Raji (cell line): Measurements from ENCODE around the gene KATNBL1.

ENCODE experiments used
- POLR2A ChIP-seq: IDR thresholded peaks from 2 replicates; pipeline ENCODE4 v1.6.1; 2011; ENCODE audit warnings: low read depth, low read length, control low read depth; ENCODE audit not compliant: insufficient read depth

KATNBL1 gene, protein sequence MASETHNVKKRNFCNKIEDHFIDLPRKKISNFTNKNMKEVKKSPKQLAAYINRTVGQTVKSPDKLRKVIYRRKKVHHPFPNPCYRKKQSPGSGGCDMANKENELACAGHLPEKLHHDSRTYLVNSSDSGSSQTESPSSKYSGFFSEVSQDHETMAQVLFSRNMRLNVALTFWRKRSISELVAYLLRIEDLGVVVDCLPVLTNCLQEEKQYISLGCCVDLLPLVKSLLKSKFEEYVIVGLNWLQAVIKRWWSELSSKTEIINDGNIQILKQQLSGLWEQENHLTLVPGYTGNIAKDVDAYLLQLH

DNA sequence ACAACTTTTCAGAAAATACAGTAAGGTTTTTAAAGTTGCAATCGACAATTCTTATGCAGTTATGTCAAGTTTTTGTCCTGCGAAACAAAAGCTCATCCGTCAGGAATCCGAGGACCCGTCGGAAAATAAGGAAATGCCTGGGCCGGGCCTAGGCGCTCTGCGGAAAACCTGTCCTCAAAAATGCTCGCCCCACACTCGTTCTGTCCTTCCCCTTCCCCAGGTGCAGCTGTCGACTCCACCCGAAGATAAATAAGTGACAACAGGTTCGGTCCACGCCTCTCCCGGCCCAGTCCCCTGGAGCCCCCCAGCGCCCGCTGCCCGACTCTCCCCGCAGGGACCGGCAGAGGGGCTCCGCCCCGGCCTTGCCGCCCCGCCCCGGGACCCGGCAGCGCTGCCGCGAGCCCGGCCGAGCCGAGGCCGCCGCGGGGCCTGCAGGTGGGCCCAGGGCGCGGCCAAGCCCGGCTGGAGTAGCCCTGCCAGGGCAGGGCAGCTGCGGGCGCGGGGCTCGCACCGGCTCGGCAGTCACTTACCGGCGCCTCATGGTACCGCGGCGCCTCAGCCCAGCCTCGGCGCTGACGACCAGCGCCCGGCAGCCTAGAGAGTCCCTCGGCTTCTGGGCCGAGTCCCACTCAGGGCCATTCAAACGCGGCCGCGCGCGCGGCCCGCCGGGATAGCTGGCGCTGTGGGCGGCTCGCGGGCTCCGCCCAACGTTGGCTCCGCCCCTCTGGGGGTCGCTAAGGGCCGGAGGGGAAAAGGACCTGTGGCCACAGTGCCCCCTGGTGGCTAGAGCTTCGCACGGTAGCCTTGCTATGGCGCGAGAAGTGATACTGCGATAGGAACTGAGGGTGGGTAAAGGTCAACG is at the start of gene KATNBL1:
Gene KATNBL1 (minus strand): TSS at position 676 of the 862 bp plus-strand sequence. CDS start 46,420 bp downstream, outside the sequence.
- TF ChIP-seq POLR2A: peak; percentile 88

DNA sequence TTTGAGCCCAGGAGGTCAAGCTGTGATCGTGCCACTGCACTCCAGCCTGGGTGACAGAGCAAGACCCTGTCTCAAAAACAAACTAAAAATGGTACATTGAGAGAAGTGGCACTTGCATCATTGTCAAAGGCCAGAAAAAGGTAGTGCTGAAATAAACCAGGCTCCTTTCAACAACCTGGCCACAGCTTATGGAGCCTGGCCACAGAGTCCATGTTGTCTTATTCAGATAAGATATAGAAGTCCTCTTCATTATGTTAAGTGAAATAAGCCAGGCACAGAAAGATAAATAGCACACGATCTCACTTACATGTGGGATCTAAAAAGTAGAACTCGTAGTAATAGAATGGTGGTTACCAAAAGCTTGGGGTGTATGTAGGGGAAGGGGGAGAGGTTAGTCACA is 49.7 kb upstream of the KATNBL1 start:
- TF ChIP-seq POLR2A: no peak

DNA sequence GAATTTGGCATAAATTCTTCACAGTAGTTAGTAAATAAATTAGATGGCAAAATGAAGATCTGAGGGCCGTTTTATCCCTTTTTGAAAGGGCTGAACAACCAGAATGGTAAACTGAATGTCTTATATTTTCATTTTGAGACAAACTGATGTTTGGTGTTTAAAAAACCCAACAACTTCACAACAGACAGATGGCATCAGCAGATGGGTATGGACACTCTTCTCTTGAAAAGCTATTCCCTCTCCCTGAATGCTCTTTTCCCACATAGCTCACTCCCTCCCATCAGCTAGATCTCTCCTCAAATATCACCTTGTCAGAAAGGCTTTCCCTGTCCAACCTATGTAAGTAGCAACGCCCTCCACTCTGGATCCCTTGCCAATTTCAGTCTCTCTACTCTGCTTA is 48.3 kb upstream of the KATNBL1 start:
- TF ChIP-seq POLR2A: no peak

DNA sequence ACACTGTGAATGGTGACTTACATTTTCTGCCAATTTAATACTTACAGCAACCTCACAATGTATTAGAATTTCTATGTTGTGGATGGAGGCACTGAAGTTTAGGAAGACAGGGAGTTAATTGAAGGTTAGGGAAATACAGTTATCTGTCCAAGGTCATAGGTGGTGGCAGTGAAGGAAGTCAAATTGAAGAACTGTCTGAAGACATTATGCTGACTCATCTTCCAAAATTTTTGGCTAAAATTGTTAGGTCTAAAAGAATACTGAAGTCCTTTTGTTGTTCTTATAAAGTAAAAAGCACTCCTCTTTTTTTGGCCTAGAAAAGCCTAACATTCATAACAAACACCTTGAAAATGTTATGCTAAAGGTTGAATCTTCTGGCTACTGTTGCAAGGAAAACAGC is 42.6 kb upstream of the KATNBL1 start:
- TF ChIP-seq POLR2A: no peak

DNA sequence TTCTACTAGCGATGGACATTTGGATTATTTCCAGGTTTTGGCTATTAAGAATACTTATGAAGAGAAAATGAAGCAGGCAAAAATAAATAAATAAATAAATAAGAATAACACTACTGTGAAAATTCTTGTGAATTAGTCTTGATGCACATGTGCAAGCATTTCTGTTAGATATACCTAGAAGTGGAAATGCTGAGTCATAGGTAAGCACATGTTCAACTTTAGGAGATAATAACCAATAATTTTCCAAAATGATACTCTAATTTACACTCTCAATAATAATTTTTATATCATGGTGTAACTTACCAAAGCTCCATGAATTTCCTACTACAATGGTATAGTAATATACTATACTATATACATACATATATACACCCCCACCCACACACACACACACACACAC is 38.3 kb upstream of the KATNBL1 start:
- TF ChIP-seq POLR2A: no peak

DNA sequence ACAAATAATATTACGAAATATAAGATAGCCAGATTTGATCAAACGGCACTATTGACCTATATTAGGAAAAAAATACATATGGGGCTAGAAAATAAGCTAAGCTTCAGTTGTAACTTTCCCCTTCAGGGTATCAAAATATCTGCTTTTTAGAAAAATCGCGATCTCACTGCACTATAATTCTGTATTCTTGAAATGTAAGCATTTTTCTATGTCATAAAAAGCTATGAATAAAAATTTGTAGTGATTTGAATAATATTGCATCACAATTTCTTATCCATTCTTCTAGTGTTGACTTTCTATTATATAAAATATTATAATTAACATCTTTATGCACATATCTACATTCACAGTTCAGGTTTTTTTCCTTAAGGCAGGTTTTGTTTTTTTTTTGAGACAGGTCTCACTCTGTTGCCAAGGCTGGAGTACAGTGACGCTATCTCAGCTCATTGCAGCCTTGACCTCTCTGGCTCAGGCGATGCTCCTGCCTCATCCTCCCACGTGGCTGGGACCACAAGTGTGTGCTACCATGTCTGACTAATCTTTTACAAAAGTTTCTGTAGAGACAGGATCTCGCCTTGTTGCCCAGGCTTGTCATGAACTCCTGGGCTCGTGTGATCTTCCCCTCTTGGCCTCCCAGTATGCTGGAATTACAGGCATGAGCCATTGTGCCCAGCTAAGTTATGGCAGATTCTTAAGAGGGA is 36.5 kb upstream of the KATNBL1 start:
- no peak for TF ChIP-seq POLR2A

DNA sequence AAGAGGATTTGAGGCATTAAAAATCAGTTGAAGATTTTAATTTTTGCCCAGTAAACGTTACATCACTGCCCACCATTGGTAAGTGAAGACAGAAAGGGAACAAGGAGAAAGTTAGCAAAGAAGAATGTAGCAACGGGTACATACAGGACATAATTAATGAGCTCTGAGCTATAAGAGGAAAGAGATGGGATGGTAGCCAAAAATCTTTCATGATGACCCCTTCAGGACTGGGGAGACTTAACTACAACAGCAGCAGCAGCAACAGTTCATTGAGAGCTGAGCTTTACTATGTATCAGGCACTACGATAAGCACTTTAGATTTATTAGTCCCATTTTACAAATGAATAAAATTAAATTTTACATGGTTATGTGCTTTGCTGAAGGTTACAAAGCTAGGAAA is 33.3 kb upstream of the KATNBL1 start:
- TF ChIP-seq POLR2A: no peak

DNA sequence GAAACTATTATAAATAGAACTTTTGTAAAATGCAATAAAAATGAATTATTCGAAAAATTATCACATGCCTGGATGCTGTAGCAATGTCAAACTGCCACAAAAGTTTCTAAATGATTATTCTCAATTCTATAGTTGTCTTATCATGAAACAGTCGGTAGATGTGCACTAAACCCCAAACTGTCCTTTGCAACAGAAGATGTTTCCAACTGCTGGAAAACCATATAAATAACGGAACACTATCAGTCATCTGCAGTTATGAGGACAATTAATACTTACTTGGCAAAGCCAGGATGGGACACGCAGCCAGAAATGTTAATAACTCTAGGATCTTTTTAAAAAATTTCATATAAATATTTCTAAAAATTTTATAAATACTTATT is 32.4 kb upstream of the KATNBL1 start:
- TF ChIP-seq POLR2A: no peak

DNA sequence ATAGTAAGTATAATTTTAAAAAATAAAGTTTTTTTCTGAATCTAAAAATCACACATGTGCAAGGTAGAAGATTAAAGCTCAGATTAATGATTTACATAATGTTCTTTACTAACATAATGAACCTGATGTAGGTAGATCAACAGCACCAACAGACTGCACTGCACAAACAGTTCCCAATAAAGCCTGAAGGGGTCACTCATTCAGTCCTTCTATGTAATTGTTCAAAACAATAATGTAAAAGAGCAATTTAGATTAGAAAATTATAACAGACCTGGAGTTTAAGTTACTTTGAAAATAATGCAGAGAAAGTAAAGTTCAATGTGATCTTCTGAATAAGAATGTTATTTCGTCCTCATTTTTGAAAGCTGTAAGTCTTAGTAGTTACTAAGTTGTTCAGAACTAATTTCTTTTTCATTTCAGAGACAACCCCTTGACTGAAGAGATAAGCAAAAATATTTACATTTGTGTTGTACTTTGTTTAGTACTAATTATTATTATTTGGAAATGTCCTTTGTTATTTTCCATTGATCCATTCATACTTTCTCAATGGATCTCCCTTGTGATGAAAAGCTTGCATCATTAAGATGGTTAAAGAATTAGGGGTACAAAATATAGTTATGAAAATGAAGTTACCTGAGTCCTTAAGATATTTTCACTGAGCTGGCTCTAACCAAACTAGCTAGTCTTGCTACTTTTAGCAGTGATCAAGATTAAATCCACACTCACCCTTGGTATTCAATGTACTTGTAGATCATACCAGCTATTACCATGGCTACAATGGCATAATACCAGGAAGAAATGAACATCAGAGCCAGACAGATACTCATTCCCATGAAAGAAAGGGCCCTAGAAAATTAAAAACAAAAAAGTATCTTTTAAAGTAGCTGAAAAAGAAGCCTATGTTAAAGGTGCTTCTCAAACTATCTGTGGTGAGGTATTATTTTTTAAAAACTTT is 31.8 kb upstream of the KATNBL1 start:
- no peak for TF ChIP-seq POLR2A

DNA sequence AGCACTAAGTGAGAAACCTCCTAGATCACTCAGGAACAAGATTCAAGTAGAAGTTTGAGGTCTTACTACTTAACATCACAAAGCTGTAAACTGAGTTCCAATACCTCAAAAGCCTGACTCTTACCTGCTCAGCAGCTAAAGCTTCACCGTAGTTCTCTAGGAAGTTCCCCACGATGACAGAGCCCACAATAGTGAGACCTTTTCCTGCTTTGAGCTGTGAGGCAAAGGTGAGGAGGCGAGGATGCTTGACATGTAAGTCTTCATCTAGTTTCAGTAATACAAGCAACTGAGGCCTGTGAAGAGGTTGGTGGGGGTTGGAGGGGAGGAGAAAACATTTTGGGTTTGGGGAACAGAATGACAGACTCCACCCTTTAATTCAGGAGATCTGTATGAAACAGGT is 30.6 kb upstream of the KATNBL1 start:
- TF ChIP-seq POLR2A: no peak

DNA sequence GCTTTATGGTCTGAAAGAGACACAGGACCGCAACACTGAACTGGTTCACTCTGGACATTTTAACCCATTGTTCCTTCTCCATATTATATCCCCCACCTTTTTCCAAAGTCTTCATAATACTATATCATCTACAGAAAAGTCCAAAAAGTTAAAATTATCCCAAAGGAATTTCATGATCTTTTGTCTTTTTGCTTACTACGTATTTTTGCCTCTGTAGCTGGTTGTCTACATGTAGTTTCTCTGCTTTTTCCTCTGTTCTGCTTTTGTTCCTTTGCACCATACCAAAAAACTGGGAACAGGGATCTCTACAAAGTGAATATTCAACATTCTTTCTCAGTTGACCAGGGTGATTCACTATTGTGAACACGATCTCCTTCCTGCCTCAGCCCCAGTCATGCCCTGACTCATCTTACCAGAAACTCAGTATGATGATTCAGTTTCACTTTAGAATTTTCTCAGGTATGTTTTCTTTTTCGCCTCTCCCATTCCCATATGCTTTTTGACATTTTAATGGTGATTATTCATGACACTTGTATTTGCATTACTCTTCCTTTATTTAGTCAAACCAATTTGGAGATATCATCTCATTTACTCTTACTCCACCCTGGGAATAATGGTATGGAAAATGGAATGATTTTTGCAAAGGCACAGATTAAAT is 29.4 kb upstream of the KATNBL1 start:
- TF ChIP-seq POLR2A: no peak

DNA sequence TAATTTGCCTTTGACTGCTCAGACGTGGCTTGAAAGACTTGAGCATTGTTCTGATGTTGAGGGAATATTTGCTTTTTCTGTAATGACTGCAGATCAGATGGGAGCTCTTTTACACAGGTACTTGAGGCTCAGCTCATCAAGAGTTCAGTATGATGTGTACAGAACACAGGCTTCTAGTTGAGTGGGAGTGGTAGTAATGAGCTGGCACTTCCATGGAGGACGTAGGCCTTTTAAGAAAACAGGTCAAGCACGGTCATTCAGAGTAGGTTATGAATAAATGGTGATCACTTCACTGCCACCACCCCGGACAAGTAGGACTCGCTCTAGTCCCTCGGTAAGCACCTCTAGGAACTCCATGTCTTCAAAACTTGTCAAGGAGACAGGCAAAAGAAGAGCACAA is 23.7 kb upstream of the KATNBL1 start:
- no peak for TF ChIP-seq POLR2A

DNA sequence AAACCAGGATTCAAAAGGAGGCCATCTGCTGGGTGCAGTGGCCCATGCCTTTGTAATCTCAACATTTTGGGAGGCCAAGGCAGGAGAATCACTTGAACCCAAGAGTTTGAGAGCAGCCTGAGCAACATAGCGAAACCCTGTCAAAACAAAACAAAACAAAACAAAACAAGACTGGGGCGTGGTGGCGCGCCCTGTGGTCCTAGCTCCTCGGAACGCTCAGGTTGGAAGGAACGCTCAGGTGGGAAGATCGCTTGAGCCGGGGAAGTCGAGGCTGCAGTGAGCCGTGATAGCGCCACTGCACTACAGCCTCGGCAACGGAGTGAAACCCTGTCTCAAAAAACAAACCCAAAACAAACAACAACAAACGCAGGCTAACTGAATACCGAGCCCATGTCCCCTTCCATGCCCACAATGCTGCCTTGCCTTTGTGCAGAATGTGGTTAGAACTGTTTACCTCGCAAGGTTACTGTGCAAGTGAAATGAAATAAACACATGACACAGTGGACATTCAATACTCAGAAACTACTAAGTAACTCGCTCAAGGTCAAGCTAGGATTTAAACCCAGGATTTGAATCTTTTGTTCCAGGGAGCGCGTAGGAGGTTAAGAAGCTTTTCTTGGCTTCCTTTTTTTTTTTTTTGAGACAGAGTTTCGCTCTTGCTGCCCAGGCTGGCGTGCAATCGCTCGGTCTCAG is 14.2 kb upstream of the KATNBL1 start:
- TF ChIP-seq POLR2A: no peak

DNA sequence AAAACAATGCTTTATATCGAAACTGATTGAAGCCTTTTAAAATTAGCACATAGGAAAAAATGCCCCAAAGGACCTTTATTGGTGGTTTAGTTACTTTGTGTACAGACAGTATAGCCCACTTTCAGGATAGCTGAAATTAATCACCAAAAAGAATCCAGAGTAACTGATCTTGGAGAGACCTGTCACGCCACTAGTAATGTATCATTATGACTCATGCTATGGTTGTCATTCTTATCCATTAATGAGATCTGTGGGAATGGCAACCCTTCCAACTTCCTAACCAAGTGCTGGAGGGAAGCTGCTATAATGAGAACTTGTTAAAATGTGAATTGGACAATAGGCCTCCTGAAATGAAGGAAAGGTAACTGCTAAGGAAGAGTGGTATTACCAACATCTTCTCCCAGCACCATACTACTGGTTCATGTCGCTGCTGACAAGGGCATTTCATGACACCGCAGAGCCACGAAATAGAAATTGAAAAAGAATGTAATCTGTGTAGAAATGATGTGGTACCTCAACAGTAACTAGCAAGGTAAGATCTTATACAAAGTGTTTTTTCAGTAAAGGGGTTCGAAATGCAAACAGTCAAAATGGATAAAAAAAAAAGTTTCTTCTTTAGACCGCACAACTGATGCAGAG is 7.8 kb upstream of the KATNBL1 start:
- no peak for TF ChIP-seq POLR2A
